Osteoblast (primary cell): ENCODE data around the gene ZRANB1. TPM values are rescaled to one million over a fixed set of nuclear protein-coding genes. Genes with fewer than 3 reads are reported as not detected.

Experiments used
- DNase-seq: peaks from one replicate; pipeline ENCODE4 v3.0.0; 2011; ENCODE audit warnings: low spot score, mixed read lengths; ENCODE audit not compliant: insufficient read length; ENCODE audit errors: missing footprints
- H2AFZ ChIP-seq: 2 replicates; pipeline ENCODE4 v1.6.0; 2011; ENCODE audit warnings: mild to moderate bottlenecking, low read length
- H3K27ac ChIP-seq: 2 replicates; pipeline ENCODE4 v1.5.1; 2011; ENCODE audit warnings: mild to moderate bottlenecking, low read depth, low read length, moderate library complexity
- H3K27me3 ChIP-seq: 2 replicates; pipeline ENCODE4 v1.6.0; 2012; ENCODE audit warnings: mild to moderate bottlenecking, control low read depth, inconsistent platforms, low read length, moderate library complexity; ENCODE audit not compliant: insufficient read depth
- H3K36me3 ChIP-seq: 2 replicates; pipeline ENCODE4 v1.5.1; 2011; ENCODE audit warnings: mild to moderate bottlenecking, low read length, control low read depth, moderate library complexity; ENCODE audit not compliant: insufficient read depth
- H3K4me1 ChIP-seq: 2 replicates; pipeline ENCODE4 v1.5.1; 2011; ENCODE audit warnings: mild to moderate bottlenecking, low read length, control low read depth, moderate library complexity; ENCODE audit not compliant: insufficient read depth
- H3K4me2 ChIP-seq: 2 replicates; pipeline ENCODE4 v1.6.0; 2011; ENCODE audit warnings: mild to moderate bottlenecking, low read length; ENCODE audit not compliant: insufficient read depth
- H3K4me3 ChIP-seq: fragments of 200-600 bp; sonication (generic); 3 replicates; pipeline ENCODE4 v1.5.1; 2012; ENCODE audit warnings: mild to moderate bottlenecking, low read length, inconsistent platforms; ENCODE audit not compliant: insufficient read depth
- H3K79me2 ChIP-seq: 2 replicates; pipeline ENCODE4 v1.6.0; 2012; ENCODE audit warnings: mild to moderate bottlenecking, low read length, control low read depth, inconsistent platforms; ENCODE audit not compliant: insufficient read depth
- H3K9me3 ChIP-seq: 2 replicates; pipeline ENCODE4 v1.5.1; 2011; ENCODE audit warnings: low read depth, low read length, control low read depth
- H4K20me1 ChIP-seq: 2 replicates; pipeline ENCODE4 v1.6.0; 2012; ENCODE audit warnings: mild to moderate bottlenecking, low read length, control low read depth; ENCODE audit not compliant: insufficient read depth
- total RNA-seq: library from RNA; depleted of rRNA; stranded (reverse); fragments of >200 nt; gene quantifications from 2 replicates; pipeline ENCODE4 v1.2.3, GENCODE V29; 2012
- TF ChIP-seq, protein P1 (sequence below): IDR thresholded peaks from 2 replicates; pipeline ENCODE4 v1.5.1; 2011; ENCODE audit warnings: mild to moderate bottlenecking, low read depth, low read length, moderate library complexity; ENCODE audit errors: extremely low read depth

ZRANB1 gene
- total RNA-seq, 1 donor, result 34.7 TPM

DNA sequence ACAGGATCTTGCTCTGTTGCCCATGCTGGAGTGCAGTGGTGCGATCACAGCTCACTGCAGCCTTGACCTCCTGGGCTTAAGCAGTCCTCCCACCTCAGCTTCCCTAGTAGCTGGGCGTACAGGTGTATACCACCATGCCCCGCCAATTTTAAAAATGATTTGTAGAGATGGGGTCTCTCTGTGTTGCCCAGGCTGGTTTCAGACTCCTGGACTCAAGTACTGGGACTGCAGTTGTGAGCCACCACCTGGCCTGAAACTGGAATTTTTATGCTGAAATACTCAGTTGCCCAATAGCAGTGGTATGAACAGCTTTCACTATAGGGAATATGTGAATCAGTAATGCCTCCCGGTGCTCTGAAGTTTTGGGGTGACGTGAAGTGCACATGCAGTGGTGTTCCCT is 7.6 kb downstream of the ZRANB1 start:
- H2AFZ ChIP-seq, result no peak overlapping the region
- no peak overlapping the region for H3K4me3 ChIP-seq
- DNase-seq, result no peak
- peaks cover 6% of the 10 kb centered on the region for H3K36me3 ChIP-seq
- H4K20me1 ChIP-seq, result peaks cover 62% of the 10 kb centered on the region
- peaks cover 7% of the 10 kb centered on the region for H3K4me1 ChIP-seq
- H3K4me2 ChIP-seq, result no peak overlapping the region
- H3K27me3 ChIP-seq, result no peaks in the 10 kb centered on the region
- H3K9me3 ChIP-seq, result no peaks in the 10 kb centered on the region
- TF ChIP-seq, protein P1, sequence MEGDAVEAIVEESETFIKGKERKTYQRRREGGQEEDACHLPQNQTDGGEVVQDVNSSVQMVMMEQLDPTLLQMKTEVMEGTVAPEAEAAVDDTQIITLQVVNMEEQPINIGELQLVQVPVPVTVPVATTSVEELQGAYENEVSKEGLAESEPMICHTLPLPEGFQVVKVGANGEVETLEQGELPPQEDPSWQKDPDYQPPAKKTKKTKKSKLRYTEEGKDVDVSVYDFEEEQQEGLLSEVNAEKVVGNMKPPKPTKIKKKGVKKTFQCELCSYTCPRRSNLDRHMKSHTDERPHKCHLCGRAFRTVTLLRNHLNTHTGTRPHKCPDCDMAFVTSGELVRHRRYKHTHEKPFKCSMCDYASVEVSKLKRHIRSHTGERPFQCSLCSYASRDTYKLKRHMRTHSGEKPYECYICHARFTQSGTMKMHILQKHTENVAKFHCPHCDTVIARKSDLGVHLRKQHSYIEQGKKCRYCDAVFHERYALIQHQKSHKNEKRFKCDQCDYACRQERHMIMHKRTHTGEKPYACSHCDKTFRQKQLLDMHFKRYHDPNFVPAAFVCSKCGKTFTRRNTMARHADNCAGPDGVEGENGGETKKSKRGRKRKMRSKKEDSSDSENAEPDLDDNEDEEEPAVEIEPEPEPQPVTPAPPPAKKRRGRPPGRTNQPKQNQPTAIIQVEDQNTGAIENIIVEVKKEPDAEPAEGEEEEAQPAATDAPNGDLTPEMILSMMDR, result no peak
- no peak overlapping the region for H3K27ac ChIP-seq
- peaks cover 93% of the 10 kb centered on the region for H3K79me2 ChIP-seq

DNA sequence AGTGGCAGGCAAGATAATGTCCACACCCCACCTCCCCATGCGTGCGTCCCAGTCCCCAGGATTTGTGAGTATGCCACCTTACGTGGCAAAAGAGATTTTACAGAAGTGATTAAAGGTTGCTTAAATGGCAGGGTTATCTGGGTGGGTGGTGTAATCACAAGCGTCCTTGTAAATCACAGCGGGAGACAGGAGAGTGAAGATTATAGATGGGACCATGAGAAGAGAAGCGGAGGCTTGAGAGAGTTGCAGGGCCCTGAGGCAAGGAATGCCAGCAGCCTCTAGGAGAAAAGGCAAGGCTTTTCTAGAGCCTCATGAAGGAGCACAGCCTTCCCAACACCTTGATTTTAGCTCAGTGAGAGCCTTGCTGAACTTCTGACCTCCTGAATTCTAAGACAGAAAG is 10.2 kb downstream of the ZRANB1 start:
- Histone ChIP-seq H3K27me3 (no peaks in the 10 kb centered on the region), H4K20me1 (peaks cover 57% of the 10 kb centered on the region), H2AFZ (no peak overlapping the region), H3K79me2 (peaks cover 92% of the 10 kb centered on the region), H3K4me3 (no peak overlapping the region), H3K36me3 (peaks cover 6% of the 10 kb centered on the region), H3K4me2 (no peak overlapping the region), H3K27ac (no peak overlapping the region), H3K9me3 (no peaks in the 10 kb centered on the region), H3K4me1 (no peaks in the 10 kb centered on the region)
- TF ChIP-seq, protein P1, result no peak
- no peak for DNase-seq

DNA sequence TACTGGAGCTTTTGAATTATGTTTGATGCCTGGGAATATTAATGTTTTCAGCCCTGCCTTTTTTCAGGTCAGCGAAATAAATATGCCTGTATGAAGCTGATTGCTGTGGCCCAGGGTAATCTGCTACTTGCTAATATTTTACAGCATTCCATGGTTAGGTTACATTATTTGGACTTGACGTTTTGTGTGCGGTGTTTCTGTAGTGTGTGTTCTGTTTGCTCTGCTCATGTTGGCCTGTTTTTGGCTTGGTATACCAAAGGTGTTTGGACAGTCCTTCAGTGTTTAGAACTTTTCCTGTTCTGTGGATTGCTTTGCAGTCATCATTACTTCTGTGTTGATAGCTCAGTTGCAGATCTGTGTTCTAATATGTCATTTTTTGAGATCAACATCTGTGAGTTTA is 11.5 kb downstream of the ZRANB1 start:
- Histone ChIP-seq H3K36me3 (peaks cover 4% of the 10 kb centered on the region), H3K4me1 (no peaks in the 10 kb centered on the region), H4K20me1 (peaks cover 56% of the 10 kb centered on the region), H3K79me2 (peaks cover 92% of the 10 kb centered on the region), H3K9me3 (no peaks in the 10 kb centered on the region), H2AFZ (no peak overlapping the region), H3K4me2 (no peak overlapping the region), H3K27ac (no peak overlapping the region), H3K4me3 (no peak overlapping the region), H3K27me3 (no peaks in the 10 kb centered on the region)
- TF ChIP-seq, protein P1, result no peak
- DNase-seq, result no peak

DNA sequence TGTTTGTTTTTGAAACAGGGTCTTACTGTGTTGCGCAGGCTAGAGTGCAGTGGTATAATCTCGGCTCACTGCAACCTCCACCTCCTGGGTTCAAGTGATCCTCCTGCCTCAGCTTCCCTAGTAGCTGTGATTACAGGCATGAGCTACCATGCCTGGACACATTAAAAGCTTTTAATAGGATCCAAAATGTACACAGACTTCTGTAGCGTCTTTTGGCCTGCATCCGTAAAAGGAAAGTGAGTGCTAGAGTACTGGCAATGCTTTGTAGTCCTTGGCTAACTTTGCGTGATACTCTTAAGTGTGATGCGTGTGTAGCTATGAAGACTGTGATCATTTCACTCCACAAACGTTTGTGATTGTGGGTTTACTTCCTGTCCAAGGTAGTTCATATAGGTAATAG is 13.3 kb downstream of the ZRANB1 start:
- no peaks in the 10 kb centered on the region for H3K36me3 ChIP-seq
- no peak overlapping the region for H3K4me2 ChIP-seq
- H3K79me2 ChIP-seq, result peaks cover 93% of the 10 kb centered on the region
- no peaks in the 10 kb centered on the region for H3K27me3 ChIP-seq
- H3K9me3 ChIP-seq, result no peaks in the 10 kb centered on the region
- H3K4me1 ChIP-seq, result peaks cover under 1% of the 10 kb centered on the region
- TF ChIP-seq, protein P1, result no peak
- H3K4me3 ChIP-seq, result no peak overlapping the region
- peaks cover 63% of the 10 kb centered on the region for H4K20me1 ChIP-seq
- no peak for DNase-seq
- H2AFZ ChIP-seq, result no peak overlapping the region
- no peak overlapping the region for H3K27ac ChIP-seq
